HL-60 (cell line): ENCODE data around the gene NDUFAF2.

ENCODE experiments used
- GABPA ChIP-seq: IDR thresholded peaks from 2 replicates; pipeline ENCODE4 v1.6.1; 2012; ENCODE audit warnings: low read depth
- POLR2AphosphoS5 ChIP-seq: IDR thresholded peaks from 2 replicates; pipeline ENCODE4 v1.6.1; 2012; ENCODE audit warnings: low read depth
- TF ChIP-seq, protein P1 (sequence below): IDR thresholded peaks from one replicate; pipeline ENCODE4 v1.5.1; 2011; ENCODE audit warnings: low read length, control low read depth, inconsistent platforms; ENCODE audit not compliant: insufficient read depth
- TF ChIP-seq, protein P2 (sequence below): IDR thresholded peaks from 2 replicates; pipeline ENCODE4 v1.6.1; 2012; ENCODE audit warnings: low read depth; ENCODE audit not compliant: insufficient replicate concordance

DNA sequence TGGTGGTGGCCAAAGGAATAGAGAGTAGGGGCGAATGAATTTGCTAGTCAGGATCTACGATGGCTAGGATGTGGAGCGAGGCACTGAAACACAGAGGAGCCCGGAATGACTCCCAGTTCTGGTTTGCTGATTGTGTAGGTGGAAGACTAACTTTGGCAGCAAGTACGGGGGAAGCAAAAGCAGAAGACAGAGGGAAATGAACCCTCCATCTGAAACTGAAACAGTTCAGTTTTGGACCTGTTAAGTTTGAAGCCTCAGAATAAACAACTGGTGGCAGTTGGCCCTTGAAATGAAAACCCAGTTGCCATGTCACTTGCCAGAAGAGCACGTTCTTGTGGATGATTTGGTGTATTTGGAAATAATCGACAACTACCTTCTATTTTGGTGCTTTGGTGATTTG is 232.7 kb downstream of the NDUFAF2 start:
- TF ChIP-seq, protein P1, sequence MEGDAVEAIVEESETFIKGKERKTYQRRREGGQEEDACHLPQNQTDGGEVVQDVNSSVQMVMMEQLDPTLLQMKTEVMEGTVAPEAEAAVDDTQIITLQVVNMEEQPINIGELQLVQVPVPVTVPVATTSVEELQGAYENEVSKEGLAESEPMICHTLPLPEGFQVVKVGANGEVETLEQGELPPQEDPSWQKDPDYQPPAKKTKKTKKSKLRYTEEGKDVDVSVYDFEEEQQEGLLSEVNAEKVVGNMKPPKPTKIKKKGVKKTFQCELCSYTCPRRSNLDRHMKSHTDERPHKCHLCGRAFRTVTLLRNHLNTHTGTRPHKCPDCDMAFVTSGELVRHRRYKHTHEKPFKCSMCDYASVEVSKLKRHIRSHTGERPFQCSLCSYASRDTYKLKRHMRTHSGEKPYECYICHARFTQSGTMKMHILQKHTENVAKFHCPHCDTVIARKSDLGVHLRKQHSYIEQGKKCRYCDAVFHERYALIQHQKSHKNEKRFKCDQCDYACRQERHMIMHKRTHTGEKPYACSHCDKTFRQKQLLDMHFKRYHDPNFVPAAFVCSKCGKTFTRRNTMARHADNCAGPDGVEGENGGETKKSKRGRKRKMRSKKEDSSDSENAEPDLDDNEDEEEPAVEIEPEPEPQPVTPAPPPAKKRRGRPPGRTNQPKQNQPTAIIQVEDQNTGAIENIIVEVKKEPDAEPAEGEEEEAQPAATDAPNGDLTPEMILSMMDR, result no peak
- TF ChIP-seq GABPA (no peak), POLR2AphosphoS5 (no peak)
- TF ChIP-seq, protein P2, sequence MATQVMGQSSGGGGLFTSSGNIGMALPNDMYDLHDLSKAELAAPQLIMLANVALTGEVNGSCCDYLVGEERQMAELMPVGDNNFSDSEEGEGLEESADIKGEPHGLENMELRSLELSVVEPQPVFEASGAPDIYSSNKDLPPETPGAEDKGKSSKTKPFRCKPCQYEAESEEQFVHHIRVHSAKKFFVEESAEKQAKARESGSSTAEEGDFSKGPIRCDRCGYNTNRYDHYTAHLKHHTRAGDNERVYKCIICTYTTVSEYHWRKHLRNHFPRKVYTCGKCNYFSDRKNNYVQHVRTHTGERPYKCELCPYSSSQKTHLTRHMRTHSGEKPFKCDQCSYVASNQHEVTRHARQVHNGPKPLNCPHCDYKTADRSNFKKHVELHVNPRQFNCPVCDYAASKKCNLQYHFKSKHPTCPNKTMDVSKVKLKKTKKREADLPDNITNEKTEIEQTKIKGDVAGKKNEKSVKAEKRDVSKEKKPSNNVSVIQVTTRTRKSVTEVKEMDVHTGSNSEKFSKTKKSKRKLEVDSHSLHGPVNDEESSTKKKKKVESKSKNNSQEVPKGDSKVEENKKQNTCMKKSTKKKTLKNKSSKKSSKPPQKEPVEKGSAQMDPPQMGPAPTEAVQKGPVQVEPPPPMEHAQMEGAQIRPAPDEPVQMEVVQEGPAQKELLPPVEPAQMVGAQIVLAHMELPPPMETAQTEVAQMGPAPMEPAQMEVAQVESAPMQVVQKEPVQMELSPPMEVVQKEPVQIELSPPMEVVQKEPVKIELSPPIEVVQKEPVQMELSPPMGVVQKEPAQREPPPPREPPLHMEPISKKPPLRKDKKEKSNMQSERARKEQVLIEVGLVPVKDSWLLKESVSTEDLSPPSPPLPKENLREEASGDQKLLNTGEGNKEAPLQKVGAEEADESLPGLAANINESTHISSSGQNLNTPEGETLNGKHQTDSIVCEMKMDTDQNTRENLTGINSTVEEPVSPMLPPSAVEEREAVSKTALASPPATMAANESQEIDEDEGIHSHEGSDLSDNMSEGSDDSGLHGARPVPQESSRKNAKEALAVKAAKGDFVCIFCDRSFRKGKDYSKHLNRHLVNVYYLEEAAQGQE, result no peak
